Stimulated activated naive CD8-positive, alpha-beta T cell treated with anti-CD3 and anti-CD28 coated beads, Interleukin-15, Interleukin-2, amounts not matched to agents 100 ng/mL and 50 ng/mL, for 24 hours (primary cell): ENCODE results near the gene TMC4.
"Not testable (repeated sequence)": the region's sequence is repeated elsewhere in the genome, so short reads cannot be mapped to it uniquely, and the experiment has no call there.

Source experiments
- H3K27ac Mint-ChIP-seq: one replicate; pipeline ENCODE4 v1.8.0; 2021; ENCODE audit warnings: mild to moderate bottlenecking, mixed read lengths
- H3K27me3 Mint-ChIP-seq: one replicate; pipeline ENCODE4 v1.8.0; 2021; ENCODE audit warnings: mixed read lengths
- H3K36me3 Mint-ChIP-seq: one replicate; pipeline ENCODE4 v1.8.0; 2021; ENCODE audit warnings: low read depth, mixed read lengths
- H3K4me1 Mint-ChIP-seq: one replicate; pipeline ENCODE4 v1.8.0; 2021; ENCODE audit warnings: low read depth, mixed read lengths
- H3K4me3 Mint-ChIP-seq: one replicate; pipeline ENCODE4 v1.8.0; 2021; ENCODE audit warnings: mild to moderate bottlenecking, mixed read lengths
- H3K9me3 Mint-ChIP-seq: one replicate; pipeline ENCODE4 v1.8.0; 2021; ENCODE audit warnings: mixed read lengths

TMC4 gene

GRCh38 chr19:54191811-54192453 lies 19.0 kb upstream of the TMC4 start:
- H3K36me3 Mint-ChIP-seq = peaks cover 40% of the 10 kb centered on the region
- H3K4me1 Mint-ChIP-seq = peaks cover 32% of the 10 kb centered on the region
- H3K27ac Mint-ChIP-seq = peak overlapping the region; percentile 89
- H3K4me3 Mint-ChIP-seq = peak overlapping the region; percentile 91
- H3K27me3 Mint-ChIP-seq = no peaks in the 10 kb centered on the region
- no peaks in the 10 kb centered on the region for H3K9me3 Mint-ChIP-seq

- Mint-ChIP-seq H3K4me1 (peaks cover 34% of the 10 kb centered on the region), H3K27me3 (no peaks in the 10 kb centered on the region), H3K9me3 (no peaks in the 10 kb centered on the region), H3K27ac (peak within 1 kb of the TSS; percentile 100), H3K4me3 (peak within 1 kb of the TSS; percentile 91), H3K36me3 (peaks cover 47% of the 10 kb centered on the region)
Measured at GRCh38 chr19:54191011-54191810, 18.3 kb upstream of the TMC4 start, which contains the start of gene TSEN34. Gene TSEN34, plus strand, starts transcription at chr19:54191308. Its CDS starts 57 bp downstream, at chr19:54191365.

GRCh38 chr19:54190503-54191010 lies 17.6 kb upstream of the TMC4 start:
- Mint-ChIP-seq H3K36me3 (peaks cover 45% of the 10 kb centered on the region), H3K27ac (peak overlapping the region; percentile 100), H3K4me3 (peak overlapping the region; percentile 91), H3K4me1 (peaks cover 34% of the 10 kb centered on the region), H3K9me3 (no peaks in the 10 kb centered on the region), H3K27me3 (no peaks in the 10 kb centered on the region)

- Mint-ChIP-seq H3K4me3 (peak overlapping the region; percentile 91), H3K27me3 (no peaks in the 10 kb centered on the region), H3K9me3 (no peaks in the 10 kb centered on the region), H3K27ac (peak overlapping the region; percentile 100), H3K4me1 (peaks cover 34% of the 10 kb centered on the region), H3K36me3 (peaks cover 39% of the 10 kb centered on the region)
Measured at GRCh38 chr19:54189735-54190502, 17.0 kb upstream of the TMC4 start.

GRCh38 chr19:54189145-54189734 lies 16.3 kb upstream of the TMC4 start, which contains the start of gene MBOAT7:
Gene MBOAT7, minus strand, starts transcription at chr19:54189580. Its CDS starts 1,072 bp downstream, at chr19:54188508.
- peaks cover 34% of the 10 kb centered on the region for H3K4me1 Mint-ChIP-seq
- H3K4me3 Mint-ChIP-seq = peak within 1 kb of the TSS; percentile 91
- H3K27ac Mint-ChIP-seq = peak within 1 kb of the TSS; percentile 100
- no peaks in the 10 kb centered on the region for H3K27me3 Mint-ChIP-seq
- H3K36me3 Mint-ChIP-seq = peaks cover 33% of the 10 kb centered on the region
- H3K9me3 Mint-ChIP-seq = no peaks in the 10 kb centered on the region

- peak overlapping the region; percentile 86 for H3K27ac Mint-ChIP-seq
- peaks cover 31% of the 10 kb centered on the region for H3K36me3 Mint-ChIP-seq
- H3K27me3 Mint-ChIP-seq = no peaks in the 10 kb centered on the region
- peaks cover 33% of the 10 kb centered on the region for H3K4me1 Mint-ChIP-seq
- peak overlapping the region; percentile 91 for H3K4me3 Mint-ChIP-seq
- H3K9me3 Mint-ChIP-seq = no peaks in the 10 kb centered on the region
Measured at GRCh38 chr19:54188215-54188871, 15.4 kb upstream of the TMC4 start.

- no peaks in the 10 kb centered on the region for H3K27me3 Mint-ChIP-seq
- peaks cover 21% of the 10 kb centered on the region for H3K4me1 Mint-ChIP-seq
- peaks cover 26% of the 10 kb centered on the region for H3K36me3 Mint-ChIP-seq
- H3K9me3 Mint-ChIP-seq = no peaks in the 10 kb centered on the region
- peak overlapping the region; percentile 91 for H3K4me3 Mint-ChIP-seq
- H3K27ac Mint-ChIP-seq = peak overlapping the region; percentile 86
Measured at GRCh38 chr19:54186934-54187381, 14.0 kb upstream of the TMC4 start.

- no peak overlapping the region for H3K4me3 Mint-ChIP-seq
- peaks cover 16% of the 10 kb centered on the region for H3K4me1 Mint-ChIP-seq
- H3K27ac Mint-ChIP-seq = no peak overlapping the region
- H3K36me3 Mint-ChIP-seq = peaks cover 27% of the 10 kb centered on the region
- no peaks in the 10 kb centered on the region for H3K9me3 Mint-ChIP-seq
- no peaks in the 10 kb centered on the region for H3K27me3 Mint-ChIP-seq
Measured at GRCh38 chr19:54186351-54186750, 13.4 kb upstream of the TMC4 start.

- Mint-ChIP-seq H3K27me3 (no peaks in the 10 kb centered on the region), H3K9me3 (no peaks in the 10 kb centered on the region), H3K4me3 (no peak overlapping the region), H3K36me3 (peaks cover 31% of the 10 kb centered on the region), H3K27ac (no peak overlapping the region), H3K4me1 (peaks cover 16% of the 10 kb centered on the region)
Measured at GRCh38 chr19:54183431-54183830, 10.5 kb upstream of the TMC4 start.

- H3K4me1 Mint-ChIP-seq, H3K27me3 Mint-ChIP-seq, H3K9me3 Mint-ChIP-seq, H3K27ac Mint-ChIP-seq, H3K4me3 Mint-ChIP-seq: not testable (repeated sequence)
- H3K36me3 Mint-ChIP-seq = peaks cover 30% of the 10 kb centered on the region
Measured at GRCh38 chr19:54181894-54182293, 8.9 kb upstream of the TMC4 start.

- H3K27me3 Mint-ChIP-seq = no peaks in the 10 kb centered on the region
- H3K36me3 Mint-ChIP-seq = peaks cover 29% of the 10 kb centered on the region
- no peaks in the 10 kb centered on the region for H3K9me3 Mint-ChIP-seq
- H3K27ac Mint-ChIP-seq = no peak overlapping the region
- no peaks in the 10 kb centered on the region for H3K4me1 Mint-ChIP-seq
- no peak overlapping the region for H3K4me3 Mint-ChIP-seq
Measured at GRCh38 chr19:54180691-54181091, 7.7 kb upstream of the TMC4 start.

- Mint-ChIP-seq H3K27ac (no peak overlapping the region), H3K36me3 (peaks cover 34% of the 10 kb centered on the region), H3K4me3 (no peak overlapping the region), H3K27me3 (no peaks in the 10 kb centered on the region), H3K9me3 (no peaks in the 10 kb centered on the region), H3K4me1 (no peaks in the 10 kb centered on the region)
Measured at GRCh38 chr19:54179921-54180461, 7.0 kb upstream of the TMC4 start.

GRCh38 chr19:54179262-54179852 lies 6.4 kb upstream of the TMC4 start:
- Mint-ChIP-seq H3K9me3 (no peaks in the 10 kb centered on the region), H3K4me3 (no peak overlapping the region), H3K4me1 (no peaks in the 10 kb centered on the region), H3K27me3 (no peaks in the 10 kb centered on the region), H3K36me3 (peaks cover 34% of the 10 kb centered on the region), H3K27ac (no peak overlapping the region)
